HK-2 (cell line): ENCODE data around the gene TBL1X.
"Not testable (repeated sequence)": the region's sequence is repeated elsewhere in the genome, so short reads cannot be mapped to it uniquely, and the experiment has no call there.

Experiments used
- DNase-seq: peaks from one replicate; pipeline ENCODE4 v3.0.0-alpha.2; 2018; ENCODE audit not compliant: unreplicated experiment

The TBL1X gene

DNA sequence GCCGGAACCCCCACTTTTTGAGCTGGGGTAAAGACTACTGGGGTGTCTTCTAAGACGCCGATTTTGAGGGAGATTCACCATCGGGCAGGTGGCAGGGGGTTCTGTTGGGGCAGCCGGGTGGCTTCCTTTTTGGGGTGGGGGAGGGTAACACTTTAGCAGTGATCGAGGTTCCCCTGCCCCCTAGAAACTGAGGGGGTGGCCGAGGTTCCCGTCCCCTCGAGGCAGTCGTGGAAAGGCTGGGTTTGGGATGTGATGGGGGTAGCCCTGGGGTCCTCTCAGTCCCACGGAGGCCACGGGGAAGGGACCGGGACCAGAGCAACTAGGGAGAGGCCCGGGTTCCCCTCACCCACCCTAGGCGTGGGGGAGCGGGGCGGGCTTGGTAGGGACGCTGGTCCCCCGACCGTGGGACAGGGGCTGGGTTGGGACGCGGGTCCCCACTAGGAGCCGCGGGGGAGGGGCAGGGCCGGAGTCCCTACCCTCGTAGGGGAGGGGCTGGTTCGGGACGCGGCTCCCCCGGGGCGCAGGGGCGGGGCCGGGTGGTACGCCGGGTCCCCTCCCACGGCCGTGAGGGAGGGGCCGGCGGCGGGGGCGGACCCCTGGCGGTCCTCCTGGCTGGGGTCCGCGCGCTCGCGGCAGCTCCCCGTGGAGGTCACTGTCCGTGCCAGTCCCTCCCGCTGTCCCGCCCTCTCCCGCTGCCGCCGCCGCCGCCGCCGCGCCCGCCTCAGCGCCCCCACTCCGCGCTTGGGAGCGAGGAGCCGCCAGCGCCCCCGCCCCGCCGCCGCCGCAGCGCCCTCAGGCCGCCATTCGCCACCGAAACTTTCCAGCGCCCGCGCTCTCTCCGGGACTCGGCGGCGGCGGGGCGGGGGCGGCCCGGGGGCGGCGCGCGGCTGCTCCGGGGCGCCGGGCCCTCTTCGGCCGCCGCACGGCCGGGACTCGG is at the start of gene TBL1X:
Gene TBL1X, plus strand, starts transcription at position 624 of the 937 bp plus-strand sequence. CDS start 188,529 bp downstream, outside the sequence.
- DNase-seq = peak; percentile 54

DNA sequence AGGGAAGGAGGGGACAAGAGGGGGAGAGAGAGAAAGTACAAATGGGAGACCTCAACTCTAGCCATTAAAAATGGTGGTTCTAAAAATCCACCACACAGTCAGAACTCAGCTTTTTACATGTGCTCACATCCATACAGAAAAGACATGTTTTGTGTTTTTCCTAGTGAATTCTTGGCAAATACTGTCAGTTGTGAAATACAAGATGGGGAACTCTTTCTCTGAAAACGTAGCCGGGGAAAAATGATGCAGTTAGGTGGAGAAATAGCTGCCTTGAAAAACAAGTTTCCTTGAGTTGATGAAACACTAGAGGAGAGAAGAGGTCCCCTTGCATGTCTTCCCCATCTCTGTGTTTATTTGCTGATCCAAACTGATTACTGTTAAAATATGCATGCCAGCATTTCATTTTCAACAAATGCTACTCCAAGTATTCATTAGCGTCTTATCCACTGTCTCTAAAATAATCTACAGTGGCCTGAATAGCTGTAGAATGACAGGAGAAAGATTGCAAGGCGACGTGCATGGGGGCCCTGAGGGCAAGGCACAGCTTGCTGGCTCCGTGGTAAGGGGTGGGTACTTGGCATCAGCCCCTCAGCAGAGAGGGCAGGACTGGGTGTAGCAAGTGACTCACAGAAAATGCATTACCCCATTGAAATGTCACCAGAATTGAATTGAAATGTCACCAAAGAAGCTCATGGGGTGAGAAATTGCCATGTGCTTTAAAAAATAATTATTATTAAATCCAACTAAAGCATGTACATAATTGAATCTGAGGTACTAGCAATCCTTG is 48.1 kb upstream of the TBL1X start:
- DNase-seq = no peak

DNA sequence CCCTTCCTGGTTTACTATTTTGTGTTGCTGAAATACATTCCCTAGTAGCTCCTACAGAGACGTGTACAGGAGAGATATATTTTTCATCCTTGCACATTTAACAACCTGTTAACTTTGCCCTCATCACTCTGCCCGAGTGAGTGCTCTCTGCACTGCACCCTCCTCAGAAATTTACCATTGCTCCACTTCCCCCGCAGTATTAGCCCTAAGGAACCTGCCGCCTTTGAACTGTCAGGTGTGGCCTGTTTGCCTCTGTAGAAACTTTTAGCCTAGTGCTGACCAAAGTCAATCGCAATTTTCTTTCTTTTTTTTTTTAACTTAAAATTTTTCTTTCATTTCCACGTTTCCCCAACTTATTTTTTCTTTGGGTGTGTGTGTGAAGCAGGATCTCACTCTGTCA is 46.6 kb upstream of the TBL1X start:
- no peak for DNase-seq

DNA sequence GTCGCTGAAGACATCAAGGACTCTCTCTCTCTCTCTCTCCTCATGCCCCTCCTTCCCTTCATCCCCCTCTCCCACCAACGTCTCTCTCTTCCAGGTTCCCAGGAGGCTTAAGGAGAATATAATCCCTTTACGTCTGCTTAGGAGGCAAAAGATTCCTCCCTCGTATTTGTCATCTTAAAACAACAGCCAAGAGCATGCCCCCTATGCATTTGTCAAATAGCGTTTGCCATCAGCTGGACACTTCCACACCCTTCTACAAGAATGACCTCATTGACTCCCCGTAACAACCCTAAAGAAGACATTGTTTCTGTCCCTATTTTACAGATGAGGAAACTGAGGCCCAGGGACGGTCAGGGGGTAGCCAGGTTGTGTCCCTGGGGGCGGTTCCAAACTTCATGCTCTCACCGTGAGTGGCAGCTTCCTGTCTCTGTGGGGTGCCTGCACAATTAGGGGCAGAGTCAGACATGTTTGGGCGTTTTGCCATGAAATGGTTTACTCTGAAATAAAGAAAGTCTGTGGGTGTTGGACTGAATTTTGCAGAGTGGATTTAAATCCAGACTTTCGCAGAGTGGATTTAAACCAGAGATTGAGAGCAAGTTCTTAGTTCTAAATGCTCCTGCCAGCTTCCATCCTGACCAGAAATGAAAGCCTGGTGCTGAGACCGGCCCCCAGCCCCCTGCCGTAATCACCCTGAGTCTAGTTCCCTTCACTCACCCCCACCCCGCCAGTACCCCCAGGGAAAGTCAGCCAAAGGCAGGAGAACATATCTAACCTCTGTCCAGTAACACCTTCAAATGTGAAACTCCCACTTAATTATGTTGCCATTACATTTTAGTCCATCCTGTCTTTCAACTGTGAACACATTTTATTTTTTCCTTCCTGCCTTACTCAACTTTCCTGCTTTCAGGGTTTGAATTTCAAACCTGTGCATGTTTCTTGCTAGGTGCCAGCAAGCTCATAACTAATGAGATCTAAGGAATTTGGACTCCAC is 44.3 kb upstream of the TBL1X start:
- DNase-seq = no peak

DNA sequence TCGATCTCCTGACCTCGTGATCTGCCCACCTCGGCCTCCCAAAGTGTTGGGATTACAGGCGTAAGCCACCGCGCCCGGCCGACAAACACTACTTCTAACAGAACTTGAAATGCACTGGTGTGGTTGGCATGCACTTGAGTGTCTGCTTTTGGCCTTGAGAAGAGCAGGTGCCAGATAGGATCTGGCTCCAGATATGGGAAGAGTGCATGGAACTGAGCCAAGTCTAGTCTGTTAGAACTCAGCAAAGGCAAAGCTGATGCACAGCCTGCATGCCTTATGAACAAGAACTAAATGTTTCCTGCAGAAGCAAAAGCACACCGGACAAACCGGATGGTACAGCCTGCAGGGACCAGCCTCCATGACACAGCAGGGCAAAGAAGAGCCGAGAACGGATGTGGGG is 35.1 kb upstream of the TBL1X start:
- DNase-seq = no peak

DNA sequence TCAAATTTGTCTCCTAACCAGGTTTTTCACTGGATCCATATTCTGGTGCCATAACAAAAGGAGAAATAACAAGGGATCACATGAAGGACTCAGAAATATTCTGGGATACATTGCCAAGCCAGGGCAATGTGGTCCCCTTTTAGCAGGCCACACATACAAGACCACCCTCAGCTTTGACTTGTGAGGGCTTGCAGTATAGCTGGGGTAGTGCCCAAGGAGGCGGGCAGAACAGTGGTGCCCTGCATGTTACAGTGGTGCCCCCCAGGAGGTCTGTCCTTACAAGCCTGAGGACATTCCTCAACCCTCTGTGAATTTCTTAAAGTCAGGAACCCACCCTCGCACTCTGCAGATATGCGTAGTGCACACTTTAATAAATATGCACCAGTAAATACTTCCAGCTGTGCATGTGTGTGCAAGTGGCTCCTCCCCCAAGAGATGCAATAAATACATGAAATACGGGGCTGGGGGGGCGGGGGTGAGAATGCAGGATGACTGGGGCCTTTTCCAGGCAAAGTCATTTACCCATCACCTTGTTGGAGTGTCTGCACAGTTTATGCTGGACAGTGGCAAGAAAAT is 34.4 kb upstream of the TBL1X start:
- no peak for DNase-seq

DNA sequence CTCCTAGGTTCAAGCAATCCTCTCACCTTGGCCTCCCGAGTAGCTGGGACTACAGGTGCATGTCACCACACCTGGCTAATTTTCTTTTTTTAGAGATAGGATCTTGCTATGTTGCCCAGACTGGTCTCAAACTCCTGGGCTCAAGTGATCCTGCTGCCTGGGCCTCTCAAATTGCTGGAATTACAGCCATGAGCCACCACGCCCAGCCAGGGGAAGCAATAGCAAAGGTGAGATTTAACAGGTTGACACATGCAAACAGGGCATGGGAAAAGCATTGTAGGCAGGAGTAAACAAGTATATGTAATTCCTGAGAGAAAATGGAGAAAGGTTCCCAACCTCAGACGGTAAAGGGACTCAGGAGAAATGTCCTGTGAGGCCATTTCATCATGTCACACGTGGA is 33.6 kb upstream of the TBL1X start:
- no peak for DNase-seq

DNA sequence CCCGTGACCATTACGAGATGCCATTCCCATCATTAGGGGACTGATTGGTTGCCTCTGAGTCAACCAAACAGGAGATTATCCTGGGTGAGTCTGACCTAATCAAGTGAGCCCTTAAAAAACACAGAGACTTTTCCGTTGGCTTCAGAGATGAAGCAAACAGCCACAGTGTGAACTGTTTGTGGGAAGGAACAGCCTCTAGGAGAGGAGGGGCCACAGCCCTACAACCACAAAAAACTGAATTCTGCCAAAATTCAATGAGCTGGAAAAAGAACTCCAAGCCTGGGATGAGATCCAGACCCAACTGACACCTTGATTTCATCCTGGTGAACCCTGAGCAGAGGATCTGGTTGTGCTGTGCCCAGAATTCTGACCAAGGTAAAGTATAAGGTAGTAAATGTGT is 31.3 kb upstream of the TBL1X start:
- DNase-seq = no peak

DNA sequence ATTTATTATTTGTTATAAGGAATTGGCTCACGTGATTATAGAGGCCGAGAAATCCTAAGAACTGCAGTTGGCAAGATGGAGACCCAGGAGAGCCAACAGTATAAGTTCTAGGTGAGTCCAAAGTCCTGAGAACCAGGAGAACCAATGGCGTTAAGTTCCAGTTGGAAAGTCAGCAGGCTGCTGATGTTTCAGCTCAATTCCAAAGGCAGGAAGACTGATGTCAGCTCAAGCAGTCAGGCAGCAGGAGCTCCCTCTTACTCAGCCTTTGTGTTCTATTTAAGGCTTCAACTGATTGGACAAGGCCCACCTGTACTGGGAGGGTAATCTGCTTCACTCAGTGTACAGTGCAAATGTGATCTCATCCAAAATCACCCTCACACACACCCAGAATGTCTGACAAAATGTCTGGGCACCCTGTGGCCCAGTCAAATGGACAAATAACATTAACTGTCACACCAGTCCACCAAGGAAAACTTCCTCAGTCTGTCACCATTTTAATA is 30.8 kb upstream of the TBL1X start:
- DNase-seq = no peak

DNA sequence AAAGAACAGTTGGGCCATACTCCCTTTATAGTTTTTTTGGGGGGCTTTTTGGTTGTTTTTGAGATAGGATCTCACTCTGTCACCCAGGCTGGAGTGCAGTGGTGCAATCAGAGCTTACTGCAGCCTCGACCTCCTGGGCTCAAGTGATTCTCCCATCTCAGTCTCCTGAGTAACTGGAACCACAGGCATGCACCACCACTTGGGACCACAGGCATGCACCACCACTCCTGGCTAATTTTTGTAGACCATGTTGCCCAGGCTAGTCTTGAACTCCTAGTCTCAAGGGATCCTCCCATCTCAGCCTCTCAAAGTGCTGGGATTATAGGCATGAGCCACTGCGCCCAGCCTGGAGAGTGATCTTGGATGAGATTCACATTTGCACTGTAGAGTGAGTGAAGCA is 29.8 kb upstream of the TBL1X start:
- DNase-seq = not testable (repeated sequence)

DNA sequence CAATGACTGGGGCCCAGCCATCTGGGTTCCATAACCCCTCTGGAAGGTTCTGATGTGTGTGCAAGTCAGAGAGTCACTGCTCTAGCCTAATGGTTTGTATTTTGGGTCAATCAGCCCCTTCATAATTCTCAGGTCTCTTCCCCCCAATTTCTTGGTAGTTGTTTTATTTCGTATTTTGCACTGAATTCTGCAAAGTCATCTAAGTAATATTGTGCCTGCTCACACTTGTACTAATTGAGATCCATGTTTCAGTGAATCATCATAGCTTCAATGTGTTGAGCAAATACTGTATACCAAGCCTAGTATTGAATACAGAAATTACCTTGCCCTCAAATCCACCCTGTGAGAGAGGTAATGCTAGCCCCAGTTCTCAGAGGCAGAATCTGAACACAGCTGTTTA is 28.0 kb upstream of the TBL1X start:
- DNase-seq = no peak

DNA sequence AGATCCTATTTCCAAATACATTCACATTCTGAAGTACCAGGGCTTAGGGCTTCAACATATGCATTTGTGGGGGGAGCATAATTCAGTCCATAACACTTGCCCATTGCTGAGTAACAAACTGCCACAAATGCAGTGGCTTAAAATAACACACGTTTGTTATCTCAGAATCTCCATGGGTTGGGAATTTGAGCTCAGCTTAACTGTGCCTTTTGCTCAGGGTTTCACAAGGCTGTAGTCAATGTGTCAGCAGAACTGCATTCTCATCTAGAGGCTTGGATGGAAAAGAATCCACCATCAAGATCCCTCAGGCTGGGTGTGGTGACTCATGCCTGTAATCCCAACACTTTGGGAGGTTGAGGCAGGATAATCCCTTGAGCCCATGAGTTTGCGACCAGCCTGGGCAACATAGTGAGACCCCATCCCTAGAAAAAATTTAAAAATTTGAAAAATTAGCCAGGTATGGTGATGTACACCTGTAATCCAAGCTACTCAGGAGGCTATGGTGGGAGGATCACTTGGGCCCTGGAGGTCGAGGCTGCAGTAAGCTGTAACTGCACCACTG is 25.8 kb upstream of the TBL1X start:
- DNase-seq = no peak

DNA sequence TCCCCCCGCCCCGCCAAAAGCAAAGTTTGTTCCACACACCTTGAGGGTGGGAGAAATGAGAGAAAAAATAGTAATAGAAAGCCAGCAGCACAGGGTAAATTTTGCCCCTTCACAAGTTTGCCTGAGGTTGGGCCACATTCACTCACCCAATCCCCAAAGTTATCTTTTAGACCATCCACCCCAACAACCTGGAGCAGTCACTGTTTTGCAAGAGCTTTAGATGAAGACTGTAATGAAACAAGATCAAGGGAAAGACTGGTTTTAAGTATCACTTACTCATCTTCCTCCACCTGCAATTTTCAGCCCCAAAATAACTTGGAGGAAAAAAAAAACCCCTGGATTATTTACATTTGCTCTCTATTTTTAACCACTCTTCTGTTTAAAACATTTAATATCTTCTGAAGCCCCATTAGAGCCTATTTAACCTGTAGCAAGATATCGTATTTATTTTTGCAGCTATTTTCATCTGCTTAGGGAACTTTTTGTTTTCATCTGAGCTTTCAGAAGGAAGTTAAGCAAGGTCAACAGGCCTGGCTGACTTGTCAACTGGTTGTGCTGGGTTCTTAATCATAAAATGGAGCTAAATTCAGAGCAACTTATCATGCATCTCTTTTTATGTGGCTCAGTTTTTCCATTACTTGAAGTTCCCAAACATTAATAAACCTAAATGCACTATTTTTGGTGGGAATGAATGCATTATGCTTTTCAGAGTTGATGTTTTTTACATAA is 24.6 kb upstream of the TBL1X start:
- DNase-seq = no peak

DNA sequence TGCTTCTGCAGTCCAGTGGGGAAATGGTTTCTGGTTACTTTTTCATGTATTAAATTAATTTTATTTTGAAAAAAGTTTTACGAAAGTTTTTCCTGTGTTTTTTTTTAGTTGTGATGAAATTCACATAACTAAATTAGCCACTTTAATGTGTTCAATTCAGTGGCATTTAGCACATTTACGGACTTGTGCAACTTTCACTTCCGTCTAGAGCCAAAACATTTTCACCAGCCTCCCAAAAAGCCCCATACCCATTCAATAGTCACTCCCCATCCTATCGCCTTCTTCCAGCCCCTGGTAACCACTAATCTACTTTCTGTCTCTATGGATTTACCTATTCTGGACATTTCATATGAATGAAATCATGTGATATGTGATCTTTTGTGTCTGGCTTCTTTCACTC is 22.8 kb upstream of the TBL1X start:
- DNase-seq = no peak

DNA sequence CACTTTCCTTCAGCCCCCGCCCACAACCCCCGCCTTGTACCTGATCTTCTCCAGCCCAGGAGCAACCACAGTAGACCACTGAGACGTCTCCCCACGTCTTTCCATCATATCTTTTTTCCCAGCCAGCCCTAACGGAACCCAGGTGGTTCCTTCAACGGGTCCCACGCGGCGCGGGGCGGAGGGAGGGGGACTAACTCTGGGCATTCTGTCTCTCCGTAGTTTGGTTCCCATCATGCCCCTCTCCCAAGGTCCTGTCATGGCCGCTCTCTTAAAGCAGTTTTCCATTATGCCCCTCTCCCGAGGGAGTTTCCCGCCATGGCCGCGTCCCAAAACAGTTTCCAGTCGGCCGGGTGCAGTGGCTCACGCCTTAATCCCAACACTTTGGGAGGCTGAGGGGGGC is 21.5 kb upstream of the TBL1X start:
- no peak for DNase-seq

DNA sequence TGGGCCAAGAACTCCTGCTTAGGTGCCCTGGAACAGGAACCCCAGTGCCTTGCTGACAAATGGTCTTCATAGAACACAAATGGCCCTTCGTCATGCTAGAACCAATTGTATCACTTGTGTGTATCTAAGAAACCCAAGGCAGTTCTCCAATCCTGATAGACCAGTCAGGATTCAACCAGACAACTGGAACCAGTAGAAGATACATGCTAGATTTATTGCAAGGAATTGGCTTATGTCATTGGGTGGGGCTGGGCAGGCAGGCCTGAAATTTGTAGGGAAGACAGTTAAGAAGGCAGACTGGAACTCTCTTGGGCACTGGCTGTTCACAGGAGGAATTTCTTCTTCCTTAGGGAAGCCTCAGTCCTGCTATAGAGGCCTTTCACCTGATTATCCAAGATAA is 17.0 kb upstream of the TBL1X start:
- DNase-seq = no peak

DNA sequence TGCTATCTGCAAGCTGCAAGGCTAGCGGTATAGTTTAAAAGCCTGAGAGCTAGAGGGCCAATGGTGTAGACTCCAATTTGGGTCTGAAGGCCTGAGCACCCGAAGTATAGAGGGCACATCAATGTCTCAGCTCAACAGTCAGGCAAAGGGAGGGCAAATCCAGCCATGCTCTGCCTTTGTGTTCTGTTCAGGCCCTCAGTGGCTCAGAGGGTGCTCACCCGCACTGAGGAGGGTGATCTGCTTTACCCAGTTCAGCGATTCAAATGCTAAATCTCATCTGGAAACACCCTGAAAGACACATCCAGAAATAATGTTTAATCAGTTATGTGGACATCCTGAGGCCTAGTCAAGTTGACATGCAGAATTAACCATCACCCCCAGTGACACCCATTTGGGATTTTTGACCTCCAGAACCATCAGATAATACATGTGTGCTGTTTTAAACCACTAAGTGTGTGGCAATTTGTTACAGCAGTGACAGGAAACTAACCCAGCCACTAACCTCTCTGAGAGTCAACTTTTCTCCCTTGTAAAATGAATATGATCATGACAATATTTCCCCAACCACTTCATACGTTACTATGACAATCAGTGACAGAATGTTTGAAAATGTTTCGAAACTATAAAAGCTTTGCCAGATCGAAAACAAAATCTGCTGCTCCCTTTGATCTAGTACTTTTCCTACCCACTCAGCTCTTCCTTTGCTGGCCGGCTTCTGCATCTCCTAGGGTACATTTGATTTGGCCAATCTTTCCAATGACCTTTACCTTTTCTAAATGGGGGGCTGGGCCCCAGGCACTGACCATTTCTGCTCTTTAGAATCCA is 8.4 kb upstream of the TBL1X start:
- DNase-seq = no peak

DNA sequence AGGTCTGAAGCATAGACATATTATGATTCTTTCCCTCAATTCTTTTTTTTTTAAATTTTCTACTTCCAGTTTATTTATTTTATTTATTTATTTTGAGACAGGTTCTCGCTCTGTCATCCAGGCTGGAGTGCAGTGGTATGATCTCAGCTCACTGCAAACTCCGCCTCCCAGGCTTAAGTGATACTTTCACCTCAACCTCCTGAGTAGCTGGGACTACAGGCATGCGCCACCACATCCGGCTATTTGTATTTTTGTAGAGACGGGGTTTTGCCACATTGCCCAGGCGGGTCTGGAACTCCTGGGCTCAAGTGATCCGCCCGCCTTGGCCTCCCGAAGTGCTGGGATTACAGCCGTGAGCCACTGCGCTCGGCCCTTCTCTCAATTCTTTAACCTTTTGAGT is 6.8 kb upstream of the TBL1X start:
- DNase-seq = not testable (repeated sequence)

DNA sequence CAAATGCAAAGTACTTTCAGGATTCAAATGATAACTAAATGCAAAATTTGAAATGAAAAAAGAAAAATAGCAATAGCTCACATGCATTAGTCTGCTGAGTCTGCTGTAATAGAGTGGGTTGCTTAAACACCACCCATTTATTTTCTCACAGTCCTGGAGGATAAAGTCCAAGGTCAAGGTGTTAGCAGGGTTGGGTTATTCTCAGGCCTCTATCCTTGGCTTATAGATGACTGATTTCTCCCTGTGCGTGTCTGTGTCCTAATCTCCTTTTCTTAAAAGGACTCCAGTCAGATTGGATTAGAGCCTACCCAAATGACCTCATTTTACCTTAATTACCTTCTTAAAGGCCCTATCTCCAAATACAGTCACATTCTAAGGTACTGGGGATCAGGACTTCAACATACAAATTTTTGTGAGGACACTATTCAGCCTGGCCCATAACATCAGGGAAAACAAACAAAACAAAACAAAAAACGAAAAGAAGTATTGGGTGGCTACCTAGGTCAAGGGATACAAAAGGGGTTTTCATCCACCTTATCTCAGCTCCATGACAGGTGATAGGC is 6.3 kb upstream of the TBL1X start:
- no peak for DNase-seq
